Measurements from ENCODE around the gene MUSK. TPM values are rescaled to one million over a fixed set of nuclear protein-coding genes. Genes with fewer than 3 reads are reported as not detected.

Gene MUSK
- total and polyA plus RNA-seq, 2 of the 8 experiments (the other 6 are each of a cell fraction or from before 2014, with no cell fraction given) = not detected

- Histone ChIP-seq H3K4me1 (replicated peaks in 1 of 4; ENCODE audit: control insufficient read depth in 3 of 4, insufficient read depth in 4 of 4, low read length in 3 of 4) (no peaks in the 10 kb centered on the region), H3K9ac (replicated peaks in 1 of 4; ENCODE audit: extremely low read depth in 1 of 4, low read depth in 3 of 4, low read length in 3 of 4) (no peak overlapping the region), H3K27ac (ENCODE audit: low read depth, low read length) (no peak overlapping the region), H3K14ac (ENCODE audit: insufficient read length) (no peak overlapping the region), H2AK5ac (ENCODE audit: low read depth, low read length) (no peak overlapping the region), H3K36me3 (ENCODE audit: control insufficient read depth in 2 of 4, insufficient read depth in 4 of 4, low read length in 3 of 4) (no peaks in the 10 kb centered on the region), H2BK15ac (ENCODE audit: low read length) (no peak overlapping the region), H2BK120ac (replicated peaks; ENCODE audit: low read depth, low read length) (no peak overlapping the region), H4K91ac (replicated peaks; ENCODE audit: insufficient read length, low read length) (no peak overlapping the region), H3K23ac (ENCODE audit: insufficient read length) (no peak overlapping the region), H3K23me2 (ENCODE audit: low read depth, low read length) (no peaks in the 10 kb centered on the region), H3K79me1 (ENCODE audit: low read depth, low read length) (no peaks in the 10 kb centered on the region), H2AFZ (ENCODE audit: low read length) (no peak overlapping the region), H3K79me2 (ENCODE audit: control insufficient read depth in 1 of 2, insufficient read depth in 2 of 2, low read length in 2 of 2) (no peaks in the 10 kb centered on the region), H2BK20ac (ENCODE audit: low read length) (no peak overlapping the region), H3K4me3 (ENCODE audit: extremely low read depth in 1 of 4, insufficient read depth in 2 of 4, low read depth in 3 of 4, low read length in 4 of 4) (no peak overlapping the region), H3K9me3 (ENCODE audit: insufficient read depth in 2 of 2, low read depth in 1 of 2, low read length in 1 of 2) (no peaks in the 10 kb centered on the region), H4K5ac (ENCODE audit: insufficient read length, low read depth, low read length) (no peak overlapping the region), H4K20me1 (replicated peaks in 1 of 2; ENCODE audit: control insufficient read depth in 1 of 2, insufficient read depth in 2 of 2, low read length in 2 of 2) (no peaks in the 10 kb centered on the region), H3K56ac (replicated peaks; ENCODE audit: insufficient read length, low read depth, low read length) (no peak overlapping the region), H3K4me2 (ENCODE audit: insufficient read depth in 1 of 2, low read depth in 2 of 2, low read length in 2 of 2) (no peak overlapping the region), H2BK5ac (ENCODE audit: low read depth, low read length) (no peak overlapping the region), H4K8ac (ENCODE audit: extremely low read depth, insufficient read depth, low read length) (no peak overlapping the region), H3K27me3 (replicated peaks in 1 of 4; ENCODE audit: control insufficient read depth in 3 of 4, extremely low read depth in 1 of 4, insufficient read depth in 3 of 4, low read length in 3 of 4) (no peaks in the 10 kb centered on the region), H3K4ac (replicated peaks; ENCODE audit: insufficient read length, low read depth, low read length) (no peak overlapping the region), H3K18ac (ENCODE audit: extremely low read depth, low read length) (no peak overlapping the region), H2BK12ac (ENCODE audit: low read depth, low read length) (no peak overlapping the region)
- ChIA-PET CTCF (ENCODE audit: partially characterized antibody) (interaction anchor here (0.6 kb wide), 1 partner anchor 592 kb away, joined by 3 read pairs; no protein-coding TSS in a partner anchor), POLR2A (ENCODE audit: partially characterized antibody) (no interaction called here)
- no peak for FAIRE-seq
- no peak for TF ChIP-seq POLR2A (IDR thresholded peaks at IDR 0.05; ENCODE audit: control extremely low read depth in 1 of 2, low read depth in 2 of 2, low read length in 2 of 2)
- TF ChIP-seq SRF (IDR thresholded peaks at IDR 0.05; ENCODE audit: low read depth, low read length) = no peak
- TF ChIP-seq, protein P1, sequence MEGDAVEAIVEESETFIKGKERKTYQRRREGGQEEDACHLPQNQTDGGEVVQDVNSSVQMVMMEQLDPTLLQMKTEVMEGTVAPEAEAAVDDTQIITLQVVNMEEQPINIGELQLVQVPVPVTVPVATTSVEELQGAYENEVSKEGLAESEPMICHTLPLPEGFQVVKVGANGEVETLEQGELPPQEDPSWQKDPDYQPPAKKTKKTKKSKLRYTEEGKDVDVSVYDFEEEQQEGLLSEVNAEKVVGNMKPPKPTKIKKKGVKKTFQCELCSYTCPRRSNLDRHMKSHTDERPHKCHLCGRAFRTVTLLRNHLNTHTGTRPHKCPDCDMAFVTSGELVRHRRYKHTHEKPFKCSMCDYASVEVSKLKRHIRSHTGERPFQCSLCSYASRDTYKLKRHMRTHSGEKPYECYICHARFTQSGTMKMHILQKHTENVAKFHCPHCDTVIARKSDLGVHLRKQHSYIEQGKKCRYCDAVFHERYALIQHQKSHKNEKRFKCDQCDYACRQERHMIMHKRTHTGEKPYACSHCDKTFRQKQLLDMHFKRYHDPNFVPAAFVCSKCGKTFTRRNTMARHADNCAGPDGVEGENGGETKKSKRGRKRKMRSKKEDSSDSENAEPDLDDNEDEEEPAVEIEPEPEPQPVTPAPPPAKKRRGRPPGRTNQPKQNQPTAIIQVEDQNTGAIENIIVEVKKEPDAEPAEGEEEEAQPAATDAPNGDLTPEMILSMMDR (IDR thresholded peaks at IDR 0.05; ENCODE audit: control extremely low read depth in 1 of 3, insufficient read depth in 1 of 3, low read depth in 1 of 3, low read length in 3 of 3) = no peak
- no peak for TF ChIP-seq NRF1 (IDR thresholded peaks at IDR 0.05; ENCODE audit: low read depth, low read length)
- TF ChIP-seq CHD2 (IDR thresholded peaks at IDR 0.05; ENCODE audit: low read length) = no peak
- TF ChIP-seq HDAC6 (IDR thresholded peaks at IDR 0.05; ENCODE audit: low read depth, low read length) = no peak
- TF ChIP-seq SUZ12 (IDR thresholded peaks at IDR 0.05; ENCODE audit: low read length) = no peak
- TF ChIP-seq JUN (IDR thresholded peaks at IDR 0.05; ENCODE audit: low read depth, low read length) = no peak
- TF ChIP-seq RNF2 (IDR thresholded peaks at IDR 0.05; ENCODE audit: borderline replicate concordance, low read depth, low read length, missing control alignments, poor library complexity, severe bottlenecking) = no peak
- no peak for TF ChIP-seq BRCA1 (IDR thresholded peaks at IDR 0.05; ENCODE audit: low read depth, low read length)
- no peak for TF ChIP-seq KDM1A (IDR thresholded peaks at IDR 0.05; ENCODE audit: borderline replicate concordance, low read length)
- DNase-seq (ENCODE audit: low read depth in 1 of 2, low spot score in 2 of 2) = no peak
- WGBS, 2 experiments (ENCODE audit: extremely low coverage in 1 of 2, insufficient coverage in 1 of 2, insufficient read length in 1 of 2, insufficient replicate concordance in 2 of 2, low coverage in 1 of 2, low lambda C conversion rate in 2 of 2, missing lambda C conversion rate in 1 of 2) = 87% methylated on average over 1 of the region's 1 CpG; no CpG with 5 or more reads in 1 of the 2 experiments
Measured at GRCh38 chr9:110784309-110784708, 115.7 kb downstream of the MUSK start.
